TTC549 (cell line): ENCODE data around the gene RAB4B.
A peak's percentile ranks its signal among the peaks of the same experiment; 100 is the strongest.
"Not testable (repeated sequence)": the region's sequence is repeated elsewhere in the genome, so short reads cannot be mapped to it uniquely, and the experiment has no call there.

Experiments
- FAIRE-seq: peaks from 2 replicates; lab custom pipeline; 2012; peaks lifted over from hg19 to GRCh38; lab: Jason Lieb, UNC

RAB4B gene

DNA sequence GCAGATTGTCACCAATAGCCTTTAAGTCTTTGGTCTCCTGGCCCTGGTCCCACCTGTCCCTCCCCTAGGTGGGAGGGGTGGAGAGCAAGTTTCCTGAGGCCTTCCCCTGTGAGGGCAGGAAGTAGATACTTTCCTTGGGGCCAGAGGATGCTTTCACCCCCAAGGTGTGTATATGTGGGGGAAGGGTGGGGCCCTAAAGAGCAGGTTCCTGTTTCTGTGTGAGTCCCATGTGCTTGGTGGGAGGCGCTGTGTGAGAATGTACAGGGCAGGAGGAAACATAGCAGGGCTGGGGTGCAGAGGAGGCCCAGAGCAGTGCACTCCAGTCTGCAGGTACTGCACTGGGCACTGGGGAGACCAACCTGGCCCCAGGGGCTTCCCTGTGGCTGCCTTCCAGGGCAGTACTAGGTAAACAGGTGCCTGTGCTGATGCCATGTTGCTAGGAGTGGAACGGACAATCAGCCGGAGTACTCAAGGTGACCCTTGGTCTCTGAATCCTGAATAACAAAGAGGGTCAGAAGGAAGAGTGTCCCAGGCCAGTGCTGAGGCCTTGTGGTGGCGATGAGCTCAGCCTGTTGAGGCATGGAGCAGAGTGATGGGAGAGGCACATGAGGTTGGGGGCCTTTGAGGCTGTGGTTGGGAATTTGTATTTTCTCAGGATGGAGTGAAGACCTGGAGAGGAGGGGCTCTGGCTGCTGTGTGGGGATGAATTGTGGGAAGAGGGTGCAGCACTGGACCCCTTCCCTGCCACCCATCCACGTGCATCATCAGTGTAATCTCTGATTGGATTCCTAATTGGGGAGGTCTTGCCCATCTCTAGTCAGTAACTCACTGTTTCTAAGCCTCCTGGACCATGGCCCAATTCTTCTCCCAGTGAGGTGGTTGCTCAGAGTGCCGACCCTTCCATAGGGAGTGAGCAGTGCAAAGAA, 26.1 kb downstream of the RAB4B start:
- FAIRE-seq = no peak

DNA sequence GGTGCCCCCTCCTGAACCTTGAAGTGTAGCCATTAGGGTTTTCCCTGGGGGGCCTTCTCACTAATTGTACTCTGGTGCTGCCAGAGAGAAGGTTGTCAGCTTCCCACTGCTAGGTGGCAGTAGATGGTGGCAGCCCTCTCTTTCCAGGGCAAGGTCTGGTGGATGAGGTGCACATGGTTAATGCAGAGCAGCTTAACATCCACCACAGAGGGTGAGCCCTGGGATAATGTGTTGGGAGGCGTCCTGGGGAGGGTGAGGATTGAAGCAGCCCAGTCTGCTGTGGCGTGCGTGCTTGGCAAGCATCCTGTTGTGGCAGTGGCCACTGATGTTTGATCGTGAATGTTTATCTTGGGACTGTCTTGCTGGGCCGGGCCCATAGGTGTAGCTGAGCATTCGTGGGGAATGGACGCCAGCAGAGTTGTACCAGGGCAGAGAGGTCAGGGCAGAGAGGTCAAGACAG, 26.8 kb downstream of the RAB4B start:
- FAIRE-seq = no peak

DNA sequence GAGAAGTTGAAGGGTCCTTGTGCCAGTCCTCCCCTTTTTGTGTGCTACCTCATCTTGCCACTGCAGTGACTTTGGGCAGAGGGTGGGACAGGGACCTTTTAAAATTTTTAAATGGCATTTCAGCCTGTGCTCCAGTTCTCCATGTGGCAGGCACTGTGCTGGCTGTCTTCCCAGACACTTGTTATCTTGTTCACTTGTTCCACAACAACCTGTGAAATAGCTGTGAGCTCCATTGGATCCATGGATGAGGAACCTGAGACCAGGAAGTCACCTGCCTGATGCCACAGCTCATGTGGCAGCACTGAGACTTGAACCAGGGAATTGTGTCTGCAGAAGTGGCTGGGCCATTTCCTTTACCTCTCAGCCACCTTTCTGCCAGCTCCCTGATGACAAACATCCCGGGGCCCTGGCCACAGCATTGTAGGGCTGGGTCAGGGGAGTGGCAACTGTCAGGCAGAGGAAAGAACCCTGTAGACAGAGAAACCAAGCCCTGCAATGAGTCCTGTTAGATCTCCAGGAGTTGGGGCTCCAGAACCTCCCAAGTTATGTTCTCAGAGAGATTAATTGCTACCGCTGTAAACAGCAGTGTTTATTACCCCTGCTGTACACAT, 27.3 kb downstream of the RAB4B start:
- FAIRE-seq = no peak

DNA sequence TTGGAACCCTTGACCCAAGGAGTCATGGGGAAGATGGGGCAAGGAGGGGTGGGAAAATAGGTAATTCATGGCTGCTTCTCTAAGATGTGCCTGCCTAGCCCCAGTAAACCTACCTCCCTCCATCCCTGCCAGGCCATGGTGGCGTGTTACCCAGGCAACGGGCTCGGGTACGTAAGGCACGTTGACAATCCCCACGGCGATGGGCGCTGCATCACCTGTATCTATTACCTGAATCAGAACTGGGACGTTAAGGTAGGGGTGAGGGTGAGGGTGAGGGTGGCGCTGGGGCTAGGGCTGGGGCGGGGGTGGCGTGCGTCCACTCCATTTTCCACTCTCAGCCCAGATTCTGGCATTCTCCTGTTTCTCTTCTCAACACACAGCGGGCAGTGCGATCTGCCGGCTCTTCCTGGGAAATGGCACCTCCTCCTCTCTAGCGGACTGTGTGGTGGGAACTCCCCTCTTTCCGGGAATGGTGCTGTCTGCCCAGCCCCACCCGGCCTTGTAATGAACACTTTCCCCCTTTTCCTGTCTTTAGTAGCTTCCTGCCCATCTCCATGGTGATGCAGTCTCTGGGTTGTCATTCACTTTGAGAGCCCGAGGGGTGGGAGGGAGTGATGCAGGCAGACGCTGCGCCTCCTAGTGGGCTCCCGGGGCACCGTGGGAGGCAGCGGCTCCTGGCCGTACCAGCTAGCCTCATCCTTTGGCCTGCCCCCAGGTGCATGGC, 28.5 kb downstream of the RAB4B start:
- FAIRE-seq = peak; percentile 62

DNA sequence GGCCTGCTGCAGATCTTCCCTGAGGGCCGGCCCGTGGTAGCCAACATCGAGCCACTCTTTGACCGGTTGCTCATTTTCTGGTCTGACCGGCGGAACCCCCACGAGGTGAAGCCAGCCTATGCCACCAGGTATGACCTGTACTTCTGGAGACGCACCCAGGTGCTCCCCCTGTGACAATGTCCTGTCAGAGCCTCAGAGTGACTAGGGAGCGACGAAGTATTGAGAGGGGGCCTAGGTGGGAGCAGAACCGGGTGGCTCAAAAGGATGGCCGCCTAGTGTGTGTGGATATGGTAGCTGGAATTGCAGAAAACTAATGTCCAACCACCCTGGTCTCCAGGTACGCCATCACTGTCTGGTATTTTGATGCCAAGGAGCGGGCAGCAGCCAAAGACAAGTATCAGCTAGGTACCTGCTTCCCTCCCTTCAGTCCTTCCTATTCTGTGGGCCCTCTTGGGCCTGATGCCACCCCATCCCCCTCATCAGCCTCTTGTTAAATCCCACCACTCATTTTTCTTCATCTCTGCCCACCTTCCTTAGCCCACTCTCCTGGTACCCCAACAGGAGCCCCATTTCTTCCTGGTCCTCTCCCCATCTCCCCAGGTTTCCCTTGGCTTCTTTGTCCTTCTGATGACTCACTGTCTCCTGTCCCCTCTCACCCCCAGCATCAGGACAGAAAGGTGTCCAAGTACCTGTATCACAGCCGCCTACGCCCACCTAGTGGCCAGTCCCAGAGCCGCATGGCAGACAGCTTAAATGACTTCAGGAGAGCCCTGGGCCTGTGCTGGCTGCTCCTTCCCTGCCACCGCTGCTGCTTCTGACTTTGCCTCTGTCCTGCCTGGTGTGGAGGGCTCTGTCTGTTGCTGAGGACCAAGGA, 29.3 kb downstream of the RAB4B start:
- no peak for FAIRE-seq

- FAIRE-seq = no peak
These were observed 29.9 kb downstream of the RAB4B start for GRCh38 chr19:40808021-40808325.

DNA sequence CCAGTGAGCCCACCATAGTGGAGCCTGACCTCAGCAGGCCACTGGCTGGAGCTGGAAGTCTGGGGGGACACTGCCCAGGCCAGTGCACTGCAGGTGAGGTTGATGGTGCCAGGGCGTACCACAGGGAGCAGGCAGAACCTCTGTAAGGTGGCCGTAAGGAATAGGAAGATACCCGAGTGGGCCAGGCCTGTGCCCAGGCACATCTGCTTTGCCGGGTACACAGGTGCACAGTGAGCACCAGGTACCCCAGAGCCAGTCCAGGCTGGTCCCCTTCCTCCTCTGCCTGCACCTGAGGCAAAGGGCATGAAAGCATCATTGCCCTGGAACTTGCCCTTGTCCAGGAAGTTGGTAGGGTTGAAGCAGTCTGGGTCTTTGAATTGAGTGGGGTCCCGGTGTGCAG, 30.4 kb downstream of the RAB4B start:
- FAIRE-seq = no peak

GRCh38 chr19:40809358-40810086, 31.5 kb downstream of the RAB4B start:
- no peak for FAIRE-seq

- no peak for FAIRE-seq
These were observed 32.1 kb downstream of the RAB4B start for GRCh38 chr19:40810160-40810559.

DNA sequence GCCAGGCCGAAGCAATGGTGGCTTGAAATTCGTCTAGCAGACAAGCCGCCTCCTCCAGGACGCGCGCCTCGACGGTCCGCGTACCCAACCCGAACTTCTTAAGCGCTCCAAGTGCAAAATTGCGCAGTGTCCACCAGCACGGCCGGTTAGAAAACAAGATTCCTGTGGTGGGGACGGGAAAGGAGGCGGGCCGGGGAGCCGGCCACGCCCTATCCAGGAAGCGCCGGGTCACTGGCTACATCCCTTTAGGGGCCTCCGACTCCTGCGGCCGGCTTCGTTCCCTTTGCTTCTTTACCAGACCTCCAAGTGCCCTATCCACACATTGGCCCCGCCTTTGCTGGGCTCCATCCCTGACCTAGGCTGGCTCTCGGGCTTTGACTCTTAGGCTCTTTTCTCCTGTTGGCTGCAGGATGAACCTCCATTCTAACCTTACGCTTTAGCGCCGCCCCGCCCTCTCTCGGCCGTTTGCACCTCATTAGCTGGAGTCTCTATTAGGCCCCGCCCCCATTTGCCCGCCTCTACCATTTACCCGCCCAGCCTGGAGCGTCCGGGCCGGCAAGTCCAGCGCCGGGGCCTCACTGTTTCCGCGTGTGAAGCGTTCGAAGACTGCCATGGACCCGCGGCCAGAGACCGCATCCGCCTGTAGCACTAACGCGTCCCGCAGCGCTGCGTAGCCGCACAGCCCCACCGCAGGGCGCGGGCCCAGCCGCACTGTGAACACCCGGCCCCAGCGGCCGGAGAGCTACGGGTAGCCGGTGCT, 32.8 kb downstream of the RAB4B start:
- FAIRE-seq = peak; percentile 96

DNA sequence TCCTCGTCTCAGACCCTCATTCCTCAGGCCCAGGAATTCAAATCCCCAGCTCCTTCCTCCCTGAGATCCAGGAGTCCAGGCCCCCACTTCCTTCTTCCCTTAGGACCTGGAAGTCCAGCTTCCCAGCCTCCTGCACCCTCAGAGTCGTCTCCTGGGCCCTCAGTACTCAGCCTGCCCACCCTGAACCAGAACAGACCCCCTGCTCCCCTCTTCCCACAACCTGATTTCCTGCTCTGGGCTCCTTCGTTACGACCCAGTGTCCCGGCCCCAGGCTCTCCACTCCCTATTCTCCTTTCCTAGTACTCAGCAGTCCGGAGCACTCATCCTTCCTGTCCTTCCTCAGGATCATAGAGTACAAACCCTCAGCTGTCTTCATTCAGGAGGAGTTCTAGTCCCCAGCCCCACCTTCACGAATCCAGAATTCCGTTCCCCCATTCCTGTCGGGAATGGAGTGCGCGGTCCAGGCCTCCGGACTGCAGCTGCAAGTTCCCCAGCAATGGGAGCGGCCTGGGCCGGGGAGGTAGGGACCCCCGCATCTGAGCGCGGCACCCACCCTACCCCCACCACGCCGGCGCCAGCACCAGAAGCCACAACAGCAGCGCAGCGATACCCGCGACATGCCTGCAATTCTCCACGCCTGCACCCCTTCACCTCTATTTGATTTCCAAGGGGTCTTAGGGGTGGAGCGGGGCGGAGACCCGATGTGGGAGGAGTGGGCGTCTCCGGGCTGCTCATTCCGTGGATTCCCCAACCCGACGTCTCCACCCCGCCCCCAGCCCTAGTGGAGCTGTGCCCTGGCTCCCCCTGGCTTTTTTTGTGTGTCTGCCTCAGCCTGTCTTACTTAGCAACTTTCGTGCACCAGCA, 33.7 kb downstream of the RAB4B start:
- no peak for FAIRE-seq

DNA sequence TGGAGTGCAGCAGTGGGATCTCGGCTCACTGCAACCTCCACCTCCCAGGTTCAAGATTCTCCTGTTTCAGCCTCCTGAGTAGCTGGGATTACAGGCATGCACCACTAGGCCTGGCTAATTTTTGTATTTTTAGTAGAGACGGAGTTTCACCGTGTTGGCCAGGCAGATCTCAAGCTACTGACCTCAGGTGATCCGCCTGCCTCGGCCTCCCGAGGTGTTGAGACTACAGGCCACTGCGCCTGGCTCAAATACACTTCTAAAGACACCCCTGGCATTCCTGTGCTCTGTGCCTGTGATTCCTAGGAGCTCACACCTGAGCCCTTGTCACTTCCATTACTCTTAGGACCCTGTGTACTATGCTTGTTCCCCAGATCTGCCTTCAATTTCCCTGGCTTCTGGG, 34.5 kb downstream of the RAB4B start:
- FAIRE-seq = not testable (repeated sequence)

- no peak for FAIRE-seq
These were observed 35.1 kb downstream of the RAB4B start for GRCh38 chr19:40813182-40813581.

GRCh38 chr19:40815223-40815622, 37.2 kb downstream of the RAB4B start:
- no peak for FAIRE-seq

GRCh38 chr19:40818480-40819399, 40.7 kb downstream of the RAB4B start:
- not testable (repeated sequence) for FAIRE-seq

GRCh38 chr19:40819479-40820234, 41.6 kb downstream of the RAB4B start:
- peak; percentile 60 for FAIRE-seq

DNA sequence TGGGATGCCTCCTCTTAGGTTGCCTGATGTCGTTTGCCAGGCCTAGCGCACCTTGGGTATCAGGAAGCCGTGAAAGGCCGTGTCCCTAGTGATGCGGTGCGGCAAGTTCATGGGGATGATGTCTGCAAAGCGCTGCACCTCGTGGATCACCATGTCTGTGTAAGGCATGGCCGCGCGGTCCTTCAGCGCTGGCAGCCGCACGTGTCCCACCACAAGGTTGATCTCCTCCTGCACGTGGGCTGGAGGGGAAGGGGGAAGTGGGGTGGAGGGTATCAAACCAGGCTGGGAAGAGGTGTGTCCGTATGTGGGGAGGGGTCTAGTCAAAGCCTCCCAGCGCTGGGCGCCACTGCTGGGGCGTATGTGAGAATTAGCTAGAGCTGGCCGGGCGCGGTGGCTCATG, 44.1 kb downstream of the RAB4B start:
- no peak for FAIRE-seq
